NCI-H128 (cell line): ENCODE data around the gene CCDC40.
"Not testable (repeated sequence)": the region's sequence is repeated elsewhere in the genome, so short reads cannot be mapped to it uniquely, and the experiment has no call there.

Experiments used
- DNase-seq: peaks from one replicate; lab custom pipeline; 2025; ENCODE audit not compliant: unreplicated experiment; lab: John Stamatoyannopoulos, UW

The CCDC40 gene

DNA sequence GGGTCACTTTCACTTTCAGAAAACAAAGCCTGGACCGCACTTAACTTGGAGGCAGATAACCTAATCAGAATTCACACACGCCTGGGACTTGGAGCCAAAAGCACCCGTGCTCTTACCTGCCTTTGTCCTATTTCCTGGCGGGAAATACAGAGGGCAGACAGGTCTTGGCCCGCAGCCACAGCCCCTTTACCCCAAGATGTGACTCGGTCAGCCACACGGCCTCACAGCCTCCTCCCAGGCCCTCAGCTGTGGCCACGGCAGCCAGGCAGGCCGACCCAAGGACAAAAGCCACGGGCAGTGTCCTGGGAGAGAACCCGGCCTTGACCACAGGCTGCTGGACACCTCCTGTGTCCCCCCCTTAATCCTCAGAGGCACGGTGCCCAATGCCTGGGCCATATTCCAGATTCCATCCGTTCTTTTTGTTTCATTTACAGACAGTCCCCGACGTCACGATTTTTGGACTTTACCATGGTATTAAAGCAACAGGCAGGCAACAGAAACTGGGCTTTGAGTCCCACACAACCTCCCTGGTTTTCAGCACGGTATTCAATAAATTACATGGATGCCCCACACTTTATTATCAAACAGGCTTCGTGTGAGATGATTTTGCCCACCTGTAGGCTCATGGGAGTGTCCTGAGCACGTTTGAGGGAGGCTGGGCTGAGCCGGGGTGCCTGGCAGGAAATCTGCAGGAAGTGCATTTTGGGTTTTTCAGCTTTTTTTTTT lies 34.8 kb downstream of the CCDC40 start:
- DNase-seq: no peak

DNA sequence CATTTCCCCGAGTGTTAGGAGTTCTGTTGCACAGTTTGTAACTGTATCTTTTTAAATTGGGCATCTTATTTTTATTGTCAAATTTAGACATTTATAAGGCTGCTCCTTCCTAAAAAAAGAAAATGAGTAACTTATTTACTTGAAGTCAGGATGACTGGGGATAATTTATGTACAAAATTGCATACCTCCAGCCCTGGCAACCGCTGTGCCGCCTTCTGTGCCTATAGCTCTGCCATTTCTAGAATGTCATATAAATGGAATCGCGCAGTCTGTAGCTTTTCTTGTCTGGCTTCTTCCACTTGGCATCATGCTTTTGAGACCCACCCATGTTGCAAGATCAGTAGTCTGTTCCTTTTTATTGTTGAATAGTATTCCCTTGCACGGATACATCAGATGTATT lies 36.0 kb downstream of the CCDC40 start:
- DNase-seq: no peak

DNA sequence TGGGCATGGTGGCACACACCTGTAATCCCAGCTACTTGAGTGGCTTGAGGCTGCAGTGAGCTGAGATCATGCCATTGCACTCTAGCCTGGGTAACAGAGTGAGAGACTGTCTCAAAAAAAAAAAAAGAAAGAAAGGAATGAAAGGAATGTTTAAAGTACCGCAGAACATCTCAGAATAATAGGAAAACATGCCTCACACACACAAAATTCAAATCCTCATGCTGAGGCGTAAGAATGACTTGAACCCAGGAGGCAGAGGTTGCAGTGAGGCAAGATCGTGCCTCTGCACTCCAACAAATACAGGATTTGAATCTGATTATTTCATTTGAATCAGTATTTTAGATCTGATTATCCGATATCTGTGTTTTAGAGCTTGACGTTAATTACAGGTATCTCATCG lies 43.6 kb downstream of the CCDC40 start:
- DNase-seq: no peak

DNA sequence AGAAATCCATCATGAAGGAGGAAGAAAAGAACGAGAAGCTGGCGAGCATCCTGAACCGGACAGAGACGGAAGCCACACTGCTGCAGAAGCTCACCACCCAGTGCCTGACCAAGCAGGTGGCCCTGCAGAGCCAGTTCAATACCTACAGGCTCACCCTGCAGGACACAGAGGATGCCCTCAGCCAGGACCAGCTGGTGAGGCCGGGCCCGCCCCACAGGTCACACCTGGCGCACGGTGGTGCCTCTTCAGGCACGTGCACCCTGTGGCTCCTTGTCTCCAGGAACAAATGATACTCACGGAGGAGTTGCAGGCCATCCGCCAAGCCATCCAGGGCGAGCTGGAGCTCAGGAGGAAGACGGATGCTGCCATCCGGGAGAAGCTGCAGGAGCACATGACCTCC lies 45.2 kb downstream of the CCDC40 start:
- DNase-seq: no peak

DNA sequence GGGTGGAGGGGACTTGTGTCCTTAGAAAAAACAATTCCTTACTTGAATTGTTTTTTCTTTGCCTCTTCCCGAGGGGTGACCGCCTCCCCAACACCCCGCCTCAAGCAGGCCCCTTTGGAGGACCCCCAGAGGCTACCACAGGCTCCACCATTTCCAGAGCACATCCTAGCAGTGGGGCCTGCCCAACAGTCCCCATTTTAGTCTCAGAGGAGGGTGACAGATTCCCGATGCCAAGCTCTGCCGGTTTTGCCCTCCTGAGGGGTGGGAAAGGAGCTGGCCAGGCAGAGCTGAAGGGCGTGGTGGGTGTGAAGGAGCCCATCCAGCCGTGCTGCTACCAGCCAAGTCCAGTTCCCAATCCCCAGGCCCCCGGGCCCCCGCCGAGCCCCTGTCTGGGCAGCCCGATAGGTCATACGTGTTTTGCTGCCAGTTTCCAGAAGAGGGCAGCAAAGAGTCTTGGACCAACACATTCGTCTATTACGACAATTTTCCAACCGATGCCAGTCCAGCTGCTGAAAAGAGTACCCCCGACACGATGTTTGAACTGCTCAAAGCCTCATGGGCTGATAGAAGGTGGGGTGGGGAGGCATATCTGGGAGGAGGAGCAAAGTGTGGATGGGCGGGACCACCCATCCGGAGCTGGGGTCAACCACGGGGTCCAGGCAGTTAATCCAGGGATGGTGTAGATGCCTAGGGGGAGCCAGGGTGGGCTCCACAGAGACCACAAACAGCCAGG lies 46.1 kb downstream of the CCDC40 start:
- DNase-seq: no peak

DNA sequence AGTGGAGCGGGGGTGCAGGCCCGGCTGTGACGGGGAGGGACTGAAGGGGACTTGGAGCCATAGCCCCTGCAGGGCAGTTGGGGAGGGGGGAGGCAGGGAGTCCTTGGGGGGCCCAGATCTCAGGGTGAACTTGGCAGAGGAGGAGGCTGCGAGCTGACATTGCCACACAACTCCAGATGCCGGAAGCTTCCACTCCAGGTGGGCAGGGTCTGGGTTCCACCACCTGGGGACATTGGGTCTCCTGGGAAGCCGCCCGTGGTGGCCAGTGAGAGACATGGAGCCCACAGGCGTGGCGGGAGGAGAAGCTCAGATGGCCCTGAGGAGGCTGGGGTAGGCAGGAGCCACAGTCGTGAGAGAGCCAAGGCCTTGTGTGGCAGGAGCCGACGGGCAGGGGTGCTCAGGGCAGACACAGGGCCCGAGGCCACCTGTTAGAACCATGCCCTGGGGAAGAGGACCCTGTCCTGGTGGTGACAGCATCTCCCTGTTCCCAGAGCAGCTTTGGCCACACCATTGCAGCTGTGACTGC lies 46.8 kb downstream of the CCDC40 start:
- DNase-seq: no peak

DNA sequence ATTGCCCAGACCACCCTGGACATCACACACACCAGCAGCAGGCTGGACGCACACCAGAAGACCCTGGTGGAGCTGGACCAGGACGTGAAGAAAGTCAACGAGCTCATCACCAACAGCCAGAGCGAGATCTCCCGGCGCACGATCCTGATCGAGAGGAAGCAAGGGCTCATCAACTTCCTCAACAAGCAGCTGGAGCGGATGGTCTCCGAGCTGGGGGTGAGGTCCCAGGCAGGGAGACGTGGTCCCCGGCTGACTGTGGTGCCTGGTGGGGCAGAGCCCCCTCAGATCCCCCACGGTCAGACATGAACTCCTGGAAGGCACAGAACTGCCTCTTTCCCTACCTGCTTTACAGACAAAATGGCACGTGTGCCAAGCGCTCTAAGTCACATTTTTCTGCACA lies 48.3 kb downstream of the CCDC40 start:
- no peak for DNase-seq

DNA sequence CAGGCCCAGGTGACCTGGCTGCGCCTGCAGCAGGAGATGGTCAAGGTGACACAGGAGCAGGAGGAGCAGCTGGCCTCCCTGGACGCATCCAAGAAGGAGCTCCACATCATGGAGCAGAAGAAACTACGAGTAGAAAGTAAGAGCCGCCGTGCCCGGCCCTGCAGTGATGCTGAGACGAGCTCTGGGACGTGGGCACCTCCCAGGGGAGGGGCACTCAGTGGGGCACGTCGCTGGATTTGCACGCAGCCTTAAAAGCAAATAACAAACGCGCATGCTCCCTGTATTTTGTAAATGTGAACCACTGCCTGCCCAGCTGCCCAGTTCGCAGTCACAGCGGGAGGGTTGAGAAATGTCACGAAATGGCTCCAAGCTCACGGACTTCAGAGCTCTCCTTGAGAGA lies 49.6 kb downstream of the CCDC40 start:
- no peak for DNase-seq

DNA sequence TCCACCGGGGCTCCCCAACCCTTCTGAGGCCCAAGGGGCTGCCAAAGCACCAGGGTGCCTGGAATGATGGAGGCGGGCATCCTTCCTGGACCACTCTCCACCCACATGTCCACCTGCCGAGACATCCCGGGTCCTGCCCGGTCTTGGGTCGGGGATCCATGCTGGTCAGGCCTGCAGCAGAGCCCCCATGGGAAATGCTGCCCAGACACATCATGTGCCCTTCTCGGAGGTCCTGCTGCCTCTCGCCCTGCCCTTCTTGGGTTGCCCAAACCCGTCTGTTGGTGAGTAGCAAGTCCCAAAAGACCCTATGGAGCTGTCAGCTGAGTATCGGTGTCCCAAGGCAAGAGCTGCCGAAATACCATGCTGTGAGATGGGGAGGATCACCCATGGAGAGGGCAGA lies 50.2 kb downstream of the CCDC40 start:
- DNase-seq: no peak

DNA sequence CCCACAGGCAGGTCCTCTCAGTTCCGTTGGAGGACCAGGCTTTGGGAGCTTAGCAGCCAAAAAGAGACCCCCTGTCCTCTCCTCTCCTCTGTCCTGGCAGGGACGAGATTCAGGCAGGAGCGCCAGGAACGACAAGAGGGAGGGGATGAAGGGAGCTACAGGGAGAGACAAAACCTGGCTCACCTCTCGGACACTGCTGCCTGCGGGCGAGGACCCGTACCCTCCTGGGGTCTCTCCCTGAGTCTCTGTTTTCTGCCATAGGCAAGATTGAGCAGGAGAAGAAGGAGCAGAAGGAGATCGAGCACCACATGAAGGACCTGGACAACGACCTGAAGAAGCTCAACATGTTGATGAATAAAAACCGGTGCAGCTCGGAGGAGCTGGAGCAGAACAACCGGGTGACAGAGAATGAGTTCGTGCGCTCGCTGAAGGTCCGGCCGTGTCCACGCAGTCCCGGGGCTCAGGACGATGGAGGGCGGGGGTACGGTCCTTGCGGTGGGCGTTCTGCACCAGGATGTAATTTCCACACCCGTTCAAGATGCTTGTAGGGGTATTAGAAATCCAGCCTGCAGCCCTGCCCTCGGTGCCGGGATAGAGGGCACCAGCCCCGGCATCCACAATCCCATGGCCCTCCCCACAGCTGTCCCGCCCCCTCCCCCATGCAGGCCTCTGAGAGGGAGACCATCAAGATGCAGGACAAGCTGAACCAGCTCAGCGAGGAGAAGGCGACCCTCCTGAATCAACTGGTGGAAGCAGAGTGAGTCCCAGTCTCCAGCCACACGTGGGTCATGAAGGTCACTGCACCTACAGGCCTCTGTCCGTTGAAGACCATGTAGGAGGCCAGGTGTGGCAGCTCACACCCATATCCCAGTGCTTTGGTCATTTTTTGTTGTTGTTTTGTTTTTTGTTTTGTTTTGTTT lies 51.2 kb downstream of the CCDC40 start:
- no peak for DNase-seq

DNA sequence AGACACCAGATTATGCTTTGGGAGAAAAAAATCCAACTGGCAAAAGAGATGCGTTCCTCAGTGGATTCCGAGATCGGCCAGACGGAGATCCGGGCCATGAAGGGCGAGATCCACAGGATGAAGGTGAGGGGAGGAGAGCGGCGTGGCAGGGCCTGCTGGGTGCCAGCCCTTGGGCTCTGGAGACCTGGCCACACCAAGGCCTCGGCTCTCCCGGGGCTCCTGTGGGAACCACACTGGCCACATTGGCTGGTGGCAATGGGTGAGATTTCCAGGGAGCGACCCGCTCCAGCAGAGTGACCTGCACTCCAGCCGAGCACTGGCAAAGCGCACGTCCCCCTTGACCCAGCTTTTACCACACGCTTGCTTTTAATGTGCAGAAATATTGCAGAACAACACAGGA lies 53.3 kb downstream of the CCDC40 start:
- no peak for DNase-seq

DNA sequence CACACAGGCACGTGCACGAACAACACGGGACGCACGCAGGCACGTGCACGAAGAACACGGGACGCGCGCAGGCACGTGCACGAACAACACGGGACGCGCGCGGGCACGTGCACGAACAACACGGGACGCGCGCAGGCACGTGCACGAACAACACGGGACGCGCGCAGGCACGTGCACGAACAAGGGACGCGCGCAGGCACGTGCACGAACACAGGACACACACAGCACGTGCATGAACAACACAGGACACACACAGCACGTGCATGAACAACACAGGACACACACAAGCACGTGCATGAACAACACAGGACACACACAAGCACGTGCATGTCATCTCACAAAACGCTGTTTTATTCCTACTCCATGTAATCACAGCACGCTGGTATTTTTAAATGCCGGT lies 53.7 kb downstream of the CCDC40 start:
- not testable (repeated sequence) for DNase-seq

DNA sequence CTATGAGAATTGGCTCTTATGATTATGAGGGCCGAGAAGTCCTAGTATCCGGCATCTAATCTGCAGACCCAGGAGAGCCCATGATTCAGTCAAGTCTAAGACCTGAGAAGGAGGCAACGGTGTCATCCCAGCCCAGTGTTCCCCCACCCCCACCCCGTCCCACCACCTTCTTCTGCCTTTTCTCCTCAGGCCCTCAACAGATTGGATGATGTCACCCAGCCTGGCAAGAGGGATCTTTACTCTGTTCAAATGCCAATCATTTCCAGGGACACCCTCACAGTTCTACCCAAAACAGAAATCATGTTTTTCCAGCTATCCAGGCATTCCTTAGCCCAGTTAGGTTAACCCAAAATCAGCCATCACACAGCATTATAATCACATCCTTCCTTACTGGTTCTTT lies 54.9 kb downstream of the CCDC40 start:
- DNase-seq: no peak

DNA sequence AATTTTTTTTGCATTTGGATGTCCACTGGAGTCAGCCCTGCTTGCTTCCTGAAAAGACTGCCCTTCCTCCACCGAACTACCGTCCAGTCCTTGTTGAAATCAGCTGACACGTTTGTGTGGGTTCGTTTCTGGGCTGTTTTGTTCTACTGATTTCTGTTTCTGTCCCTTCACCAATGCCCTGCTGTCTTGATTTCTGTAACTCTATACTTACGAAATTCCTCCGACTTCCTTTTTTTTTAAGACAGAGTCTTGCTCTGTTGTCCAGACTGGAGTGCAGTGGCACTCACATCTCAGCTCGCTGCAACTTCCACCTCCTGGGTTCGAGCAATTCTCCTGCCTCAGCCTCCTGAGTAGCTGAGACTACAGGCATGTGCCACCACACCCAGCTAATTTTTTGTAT lies 56.5 kb downstream of the CCDC40 start:
- no peak for DNase-seq

DNA sequence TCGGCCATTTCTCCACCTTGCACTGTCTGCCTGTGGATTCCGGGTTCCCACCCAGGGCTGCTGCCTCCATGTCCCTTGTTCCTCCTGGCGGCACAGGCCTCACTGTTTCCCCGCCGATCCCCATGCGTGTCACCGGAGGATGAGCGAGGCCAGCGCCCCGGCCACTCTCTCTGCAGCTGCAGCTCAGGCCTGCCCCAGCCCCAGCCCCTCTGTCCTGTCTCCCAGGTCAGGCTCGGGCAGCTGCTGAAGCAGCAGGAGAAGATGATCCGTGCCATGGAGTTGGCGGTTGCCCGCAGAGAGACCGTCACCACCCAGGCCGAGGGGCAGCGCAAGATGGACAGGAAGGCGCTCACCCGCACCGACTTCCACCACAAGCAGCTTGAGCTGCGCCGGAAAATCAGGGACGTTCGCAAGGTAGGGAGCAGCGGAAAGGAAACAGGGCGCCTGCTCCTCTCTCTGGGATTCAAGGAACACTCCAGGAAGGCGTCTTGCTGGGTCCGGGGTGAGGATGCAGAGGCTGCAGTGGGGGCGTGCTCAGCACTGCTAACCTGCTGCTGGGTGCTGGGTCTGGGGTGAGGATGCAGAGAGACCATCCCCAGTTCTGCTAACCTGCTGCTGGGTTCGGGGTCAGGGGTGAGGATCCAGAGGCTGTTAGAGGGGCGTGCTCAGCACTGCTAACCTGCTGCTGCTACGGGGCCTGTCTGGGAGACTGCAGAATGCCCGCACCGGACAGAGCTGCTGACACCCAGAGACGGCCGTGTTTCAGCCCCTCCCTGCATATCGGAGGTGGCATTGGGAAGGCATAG lies 58.8 kb downstream of the CCDC40 start:
- no peak for DNase-seq

DNA sequence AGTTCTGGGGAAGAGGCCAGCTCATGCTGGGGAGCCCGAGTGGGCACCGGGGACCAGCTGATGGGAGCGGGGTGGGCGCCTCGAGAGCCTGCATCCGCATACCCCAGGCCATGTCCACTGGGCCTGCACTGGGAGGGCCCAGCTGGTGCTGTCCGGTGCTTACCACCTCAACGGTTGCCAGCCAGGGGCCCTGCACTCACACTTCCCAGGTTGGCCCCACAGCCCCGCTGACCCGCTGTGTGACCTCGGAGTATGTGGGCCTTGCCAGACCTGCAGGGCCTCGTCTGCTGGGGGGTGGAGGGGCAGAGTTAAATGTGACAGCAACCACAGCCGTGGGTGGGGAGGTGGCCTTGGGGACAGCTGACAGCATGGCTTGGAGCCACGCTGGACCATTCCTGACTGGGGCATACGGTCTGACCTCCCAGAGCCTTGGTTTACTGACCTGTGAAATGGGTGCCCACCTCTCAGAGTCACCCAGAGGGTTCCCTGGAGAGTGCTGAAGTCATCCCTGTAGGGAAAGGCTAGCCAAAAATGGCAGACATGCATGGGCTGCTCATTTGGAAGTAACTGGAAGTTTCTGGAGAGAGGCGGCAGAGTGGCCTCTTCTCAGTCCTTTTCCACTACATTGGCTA lies 59.5 kb downstream of the CCDC40 start:
- DNase-seq: no peak

DNA sequence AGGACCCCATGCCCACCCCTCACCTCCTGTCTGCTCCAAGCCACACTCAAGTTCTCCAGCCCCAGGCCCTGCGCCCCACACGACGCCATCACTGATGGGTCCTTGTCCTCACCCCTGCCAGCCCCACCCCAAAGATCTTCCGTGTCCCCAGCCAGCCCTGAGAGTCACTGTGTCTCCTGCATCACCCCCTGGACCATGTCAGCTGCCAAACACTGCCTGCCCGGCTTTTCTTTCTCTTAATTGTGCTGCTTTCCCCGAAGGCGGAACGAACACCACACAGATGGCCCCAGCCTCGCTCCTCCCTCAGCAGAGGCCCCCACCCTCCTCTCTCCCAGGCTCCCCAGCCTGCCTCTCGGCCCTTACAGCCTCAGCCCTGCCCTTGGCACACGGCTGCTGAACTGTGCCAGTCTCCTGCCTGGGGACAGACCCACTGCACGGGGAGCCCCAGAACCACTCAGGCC lies 60.1 kb downstream of the CCDC40 start:
- DNase-seq: no peak

DNA sequence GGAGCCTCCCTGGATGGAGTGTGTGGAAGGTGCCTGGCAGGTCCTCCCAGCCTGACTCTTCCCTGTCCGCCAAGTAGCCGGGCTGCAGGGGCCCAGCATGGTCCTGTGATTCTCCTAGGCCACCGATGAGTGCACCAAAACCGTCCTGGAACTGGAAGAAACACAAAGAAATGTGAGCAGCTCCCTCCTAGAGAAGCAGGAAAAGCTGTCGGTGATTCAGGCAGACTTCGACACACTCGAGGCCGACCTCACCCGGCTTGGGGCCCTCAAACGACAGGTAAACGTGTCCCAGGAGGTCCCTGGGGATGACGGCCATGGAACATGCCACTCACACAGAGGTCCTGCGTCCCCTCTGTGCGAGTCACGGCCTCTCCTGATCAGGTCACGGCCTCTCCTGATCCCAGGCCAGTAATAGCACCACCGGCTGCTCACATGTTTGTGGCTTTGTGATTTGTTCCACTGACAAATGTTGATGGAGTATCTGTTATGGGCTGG lies 60.7 kb downstream of the CCDC40 start:
- no peak for DNase-seq

DNA sequence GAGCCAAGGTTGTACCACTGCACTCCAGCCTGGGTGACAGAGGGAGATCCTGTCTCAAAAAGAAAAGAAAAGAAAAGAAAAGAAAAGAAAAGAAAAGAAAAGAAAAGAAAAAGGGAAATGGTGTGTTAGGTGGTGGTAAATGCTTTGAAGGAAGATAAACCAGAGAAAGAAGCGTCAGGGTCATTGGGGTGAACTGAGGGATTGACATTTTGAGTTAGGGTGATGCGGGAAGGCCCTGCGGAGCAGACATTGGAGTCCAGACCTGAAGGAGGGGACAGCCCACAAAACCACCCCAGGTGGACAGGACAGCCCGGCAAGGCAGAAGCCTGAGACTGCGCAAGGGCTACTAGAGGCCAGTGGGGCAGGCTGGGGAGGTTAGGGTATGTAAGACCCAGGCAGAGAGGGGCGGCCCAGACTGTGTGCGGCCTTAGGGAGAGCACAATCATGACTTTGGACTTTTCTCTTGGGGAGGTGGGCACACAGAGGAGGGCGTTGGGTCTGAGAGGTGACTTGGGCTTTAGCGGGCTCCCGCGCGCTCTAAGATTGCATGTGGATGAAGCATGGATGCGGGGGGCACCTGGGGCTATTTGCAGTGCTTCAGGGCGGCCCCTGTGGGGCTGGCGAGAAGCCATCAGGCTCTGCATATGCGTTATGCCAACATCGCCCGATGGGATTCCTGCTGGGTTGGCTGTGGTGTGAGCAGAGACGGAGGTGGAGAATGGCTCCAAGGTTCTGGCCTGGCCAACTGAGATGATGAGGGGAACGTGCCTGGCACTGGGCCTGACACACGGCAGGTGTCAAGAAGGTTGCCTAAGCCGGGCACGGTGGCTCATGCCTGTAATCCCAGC lies 61.6 kb downstream of the CCDC40 start:
- DNase-seq: no peak
